Thoracic aorta (tissue), 2 donors: ENCODE measurements around the gene MAML2. TPM values are rescaled to one million over a fixed set of nuclear protein-coding genes. Genes with fewer than 3 reads are reported as not detected.
A peak's percentile ranks its signal among the peaks of the same experiment; 100 is the strongest.

Experiments
- ATAC-seq: fragments of 150-250 bp; one replicate; pipeline ENCODE4 v1.8.0; 2017; ENCODE audit warnings: low read depth; ENCODE audit not compliant: insufficient number of reproducible peaks, low FRiP score
- DNase-seq: peaks from one replicate; pipeline ENCODE4 v3.0.0-alpha.2; 2020; ENCODE audit warnings: low spot score
- H3K27ac ChIP-seq, 2 donors: fragments of 200-600 bp; sonication (generic); 1 replicate in 1 of 2; 2 replicates in 1 of 2; pipeline ENCODE4 v1.5.1; 2016; ENCODE audit warnings: mild to moderate bottlenecking in 2 of 2, moderate library complexity in 2 of 2
- H3K27me3 ChIP-seq: fragments of 200-600 bp; sonication (generic); replicated peaks from 2 replicates; pipeline ENCODE4 v1.6.0; 2016; ENCODE audit warnings: mild to moderate bottlenecking; ENCODE audit not compliant: insufficient read depth
- H3K36me3 ChIP-seq: fragments of 200-600 bp; sonication (generic); one replicate; pipeline ENCODE4 v1.5.1; 2016
- H3K4me1 ChIP-seq, 2 donors: fragments of 200-600 bp; sonication (generic); 1 replicate in 1 of 2; 2 replicates in 1 of 2; pipeline versions ENCODE4 v1.5.1 to v1.6.0; 2016; ENCODE audit warnings: low read depth in 2 of 2, mild to moderate bottlenecking in 1 of 2; ENCODE audit not compliant: control insufficient read depth in 1 of 2
- H3K4me3 ChIP-seq: fragments of 200-600 bp; sonication (generic); 2 replicates; pipeline ENCODE4 v1.5.1; 2016; ENCODE audit warnings: mild to moderate bottlenecking
- H3K9me3 ChIP-seq: fragments of 200-600 bp; sonication (generic); 2 replicates; pipeline ENCODE4 v1.5.1; 2016
- total RNA-seq, 2 donors: library from RNA; depleted of rRNA; stranded (reverse); fragments of >200 nt; gene quantifications; one replicate each; pipeline versions ENCODE4 v1.1.0 to v1.2.3, GENCODE V29; 2016
- TF ChIP-seq, protein P1 (sequence below): fragments of 200-600 bp; sonication (generic); IDR thresholded peaks from one replicate; pipeline ENCODE4 v1.5.1; 2019; ENCODE audit warnings: antibody characterized with exemption

MAML2 gene
- total RNA-seq, 2 donors from 2014 or later = 23.4 to 29.6 TPM

DNA sequence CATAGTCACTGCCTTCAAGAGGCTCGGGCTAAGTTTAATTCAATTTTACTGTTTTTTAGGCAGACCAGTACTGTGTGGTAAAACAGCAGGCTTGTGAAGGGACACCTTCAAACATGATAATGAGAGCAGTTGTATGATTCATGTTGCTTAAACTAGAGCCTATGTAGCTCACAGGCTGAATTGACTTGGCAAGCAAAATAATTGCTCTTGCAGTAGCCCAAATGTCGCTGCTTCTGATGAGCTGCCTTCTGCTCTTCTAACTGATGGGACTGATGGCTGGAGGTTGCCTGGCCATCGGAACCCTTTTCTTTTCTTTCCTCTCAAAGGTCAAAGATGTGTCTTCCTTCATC lies 137.6 kb downstream of the MAML2 start:
- TF ChIP-seq, protein P1, sequence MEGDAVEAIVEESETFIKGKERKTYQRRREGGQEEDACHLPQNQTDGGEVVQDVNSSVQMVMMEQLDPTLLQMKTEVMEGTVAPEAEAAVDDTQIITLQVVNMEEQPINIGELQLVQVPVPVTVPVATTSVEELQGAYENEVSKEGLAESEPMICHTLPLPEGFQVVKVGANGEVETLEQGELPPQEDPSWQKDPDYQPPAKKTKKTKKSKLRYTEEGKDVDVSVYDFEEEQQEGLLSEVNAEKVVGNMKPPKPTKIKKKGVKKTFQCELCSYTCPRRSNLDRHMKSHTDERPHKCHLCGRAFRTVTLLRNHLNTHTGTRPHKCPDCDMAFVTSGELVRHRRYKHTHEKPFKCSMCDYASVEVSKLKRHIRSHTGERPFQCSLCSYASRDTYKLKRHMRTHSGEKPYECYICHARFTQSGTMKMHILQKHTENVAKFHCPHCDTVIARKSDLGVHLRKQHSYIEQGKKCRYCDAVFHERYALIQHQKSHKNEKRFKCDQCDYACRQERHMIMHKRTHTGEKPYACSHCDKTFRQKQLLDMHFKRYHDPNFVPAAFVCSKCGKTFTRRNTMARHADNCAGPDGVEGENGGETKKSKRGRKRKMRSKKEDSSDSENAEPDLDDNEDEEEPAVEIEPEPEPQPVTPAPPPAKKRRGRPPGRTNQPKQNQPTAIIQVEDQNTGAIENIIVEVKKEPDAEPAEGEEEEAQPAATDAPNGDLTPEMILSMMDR = no peak
- peaks cover 17 to 26% of the 10 kb centered on the region in 2 donors for H3K4me1 ChIP-seq
- H3K36me3 ChIP-seq = no peaks in the 10 kb centered on the region
- H3K27me3 ChIP-seq = no peaks in the 10 kb centered on the region
- DNase-seq (no peak), ATAC-seq (no peak)
- no peak overlapping the region for H3K27ac ChIP-seq
- H3K9me3 ChIP-seq = no peaks in the 10 kb centered on the region
- no peak overlapping the region for H3K4me3 ChIP-seq

DNA sequence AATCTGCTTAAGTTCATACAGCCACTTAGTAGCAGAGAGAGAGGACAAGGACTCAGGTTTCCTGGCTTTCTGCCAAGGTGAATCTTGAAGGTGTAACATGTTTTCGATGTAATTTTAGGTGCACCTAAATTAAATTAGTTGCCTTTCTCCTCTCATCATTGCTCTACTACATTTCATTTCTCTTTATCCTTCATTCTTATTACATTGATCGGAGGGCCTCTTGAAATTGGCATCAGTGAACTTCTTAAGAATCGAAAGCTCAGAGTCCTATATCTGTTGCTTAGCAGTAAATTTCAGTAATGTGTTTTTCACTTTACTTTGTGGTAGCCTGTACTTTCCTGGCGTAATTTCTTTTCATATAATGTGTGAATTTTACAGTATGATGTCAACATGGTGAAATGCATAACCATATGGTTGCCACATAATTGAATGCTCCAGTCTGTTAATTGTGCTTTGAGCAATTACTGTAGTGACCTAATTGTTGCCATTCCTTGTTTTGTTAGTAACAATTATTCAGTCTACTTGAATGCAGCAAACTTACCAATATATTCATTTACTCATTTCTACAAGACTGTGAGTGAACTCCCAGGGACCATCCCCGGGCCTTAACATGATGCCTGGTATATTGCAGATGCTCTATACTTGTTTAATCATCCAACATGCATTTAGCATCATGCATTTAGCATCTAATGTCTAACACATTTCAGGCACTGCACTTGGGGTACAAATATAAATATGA lies 138.1 kb downstream of the MAML2 start:
- H3K4me3 ChIP-seq = no peak overlapping the region
- H3K36me3 ChIP-seq = no peaks in the 10 kb centered on the region
- H3K9me3 ChIP-seq = no peaks in the 10 kb centered on the region
- H3K4me1 ChIP-seq = peaks cover 23 to 31% of the 10 kb centered on the region in 2 donors
- TF ChIP-seq, protein P1 = no peak
- ATAC-seq (no peak), DNase-seq (no peak)
- no peaks in the 10 kb centered on the region for H3K27me3 ChIP-seq
- H3K27ac ChIP-seq = no peak overlapping the region

- no peak for DNase-seq
- Histone ChIP-seq H3K27ac (no peak overlapping the region), H3K9me3 (no peaks in the 10 kb centered on the region), H3K4me3 (no peak overlapping the region), H3K4me1 (peaks cover 25 to 37% of the 10 kb centered on the region in 2 donors), H3K36me3 (no peaks in the 10 kb centered on the region), H3K27me3 (no peaks in the 10 kb centered on the region)
- TF ChIP-seq, protein P1 = no peak
- ATAC-seq = no peak
Measured at GRCh38 chr11:96204366-96204659, 138.7 kb downstream of the MAML2 start.

DNA sequence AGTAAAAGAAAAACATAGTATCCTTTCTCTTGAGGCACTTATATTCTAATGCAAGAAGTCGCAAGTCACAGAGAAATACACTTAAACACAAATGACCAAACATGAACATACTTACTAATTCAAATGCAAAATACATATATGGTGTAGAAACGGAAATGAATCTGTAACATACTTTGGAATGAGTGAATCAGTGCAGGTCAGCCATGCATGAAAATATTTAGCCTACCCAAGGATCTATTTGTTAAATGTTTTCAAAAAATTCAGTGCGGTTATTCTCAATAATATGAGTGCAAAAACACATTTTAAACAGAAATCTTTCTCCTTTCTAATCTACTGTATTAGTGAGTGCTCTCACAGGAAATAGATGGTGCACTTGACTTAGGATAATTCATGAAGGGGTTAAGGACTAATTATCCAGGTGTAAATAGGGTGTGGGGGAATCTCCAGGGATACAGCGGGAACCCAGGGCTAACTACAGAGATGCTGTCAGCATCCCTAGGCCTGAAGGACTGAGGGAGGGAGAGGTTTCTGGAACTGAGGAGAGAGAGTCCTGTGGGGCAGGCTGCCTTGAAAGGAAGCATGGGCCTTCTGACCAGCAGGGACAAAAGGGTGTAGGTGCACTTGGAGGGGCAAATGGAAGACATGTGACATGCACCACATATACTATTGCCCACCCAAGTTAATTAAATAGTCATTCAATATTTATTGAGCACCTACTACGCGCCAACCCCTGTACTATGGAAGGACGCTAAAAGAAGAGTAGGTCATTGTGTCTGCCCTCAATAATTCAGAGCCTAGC lies 139.2 kb downstream of the MAML2 start:
- no peak for DNase-seq
- H3K27ac ChIP-seq = no peak overlapping the region
- ATAC-seq = no peak
- no peaks in the 10 kb centered on the region for H3K36me3 ChIP-seq
- TF ChIP-seq, protein P1 = no peak
- no peaks in the 10 kb centered on the region for H3K9me3 ChIP-seq
- H3K4me3 ChIP-seq = no peak overlapping the region
- no peaks in the 10 kb centered on the region for H3K27me3 ChIP-seq
- peaks cover 25 to 34% of the 10 kb centered on the region in 2 donors for H3K4me1 ChIP-seq

GRCh38 chr11:96200243-96200642 lies 142.8 kb downstream of the MAML2 start:
- peaks cover 11 to 30% of the 10 kb centered on the region in 2 donors for H3K4me1 ChIP-seq
- TF ChIP-seq, protein P1 = no peak
- no peaks in the 10 kb centered on the region for H3K9me3 ChIP-seq
- ATAC-seq (no peak), DNase-seq (no peak)
- no peaks in the 10 kb centered on the region for H3K27me3 ChIP-seq
- no peaks in the 10 kb centered on the region for H3K36me3 ChIP-seq
- H3K4me3 ChIP-seq = peak overlapping the region; percentile 8
- peak overlapping the region in 1 of 2 donors; percentile 42 for H3K27ac ChIP-seq
